ENCODE data around the gene DNAJB11.

DNAJB11 gene

GRCh38 chr3:186592682-186593081, 22.2 kb downstream of the DNAJB11 start:
- Histone ChIP-seq H3K4me3 (no peak overlapping the region), H3K27ac (no peak overlapping the region), H3K36me3 (no peaks in the 10 kb centered on the region), H3K27me3 (no peaks in the 10 kb centered on the region), H3K4me1 (no peaks in the 10 kb centered on the region), H3K9me3 (no peaks in the 10 kb centered on the region)
- intact Hi-C loops (cut with DNase I; ENCODE audit: low total_unique reads): no loop called here
- DNase-seq: no peak
- no peak for TF ChIP-seq CTCF (IDR thresholded peaks at IDR 0.05)

- no peaks in the 10 kb centered on the region for H3K9me3 ChIP-seq
- H3K4me3 ChIP-seq: no peak overlapping the region
- H3K4me1 ChIP-seq: no peaks in the 10 kb centered on the region
- no peaks in the 10 kb centered on the region for H3K27me3 ChIP-seq
- TF ChIP-seq CTCF (IDR thresholded peaks at IDR 0.05): no peak
- H3K27ac ChIP-seq: no peak overlapping the region
- DNase-seq: no peak
- intact Hi-C loops (cut with DNase I; ENCODE audit: low total_unique reads): no loop called here
- no peaks in the 10 kb centered on the region for H3K36me3 ChIP-seq
Measured at GRCh38 chr3:186593862-186594261, 23.3 kb downstream of the DNAJB11 start.

- intact Hi-C loops (cut with DNase I; ENCODE audit: low total_unique reads): no loop called here
- H3K9me3 ChIP-seq: no peaks in the 10 kb centered on the region
- no peak overlapping the region for H3K27ac ChIP-seq
- no peaks in the 10 kb centered on the region for H3K4me1 ChIP-seq
- TF ChIP-seq CTCF (IDR thresholded peaks at IDR 0.05): no peak
- H3K4me3 ChIP-seq: no peak overlapping the region
- no peaks in the 10 kb centered on the region for H3K27me3 ChIP-seq
- DNase-seq: no peak
- H3K36me3 ChIP-seq: no peaks in the 10 kb centered on the region
Measured at GRCh38 chr3:186594591-186595113, 24.1 kb downstream of the DNAJB11 start.

- Histone ChIP-seq H3K27ac (no peak overlapping the region), H3K4me1 (no peaks in the 10 kb centered on the region), H3K4me3 (no peak overlapping the region), H3K9me3 (no peaks in the 10 kb centered on the region), H3K36me3 (no peaks in the 10 kb centered on the region), H3K27me3 (no peaks in the 10 kb centered on the region)
- TF ChIP-seq CTCF (IDR thresholded peaks at IDR 0.05): no peak
- intact Hi-C loops (cut with DNase I; ENCODE audit: low total_unique reads): no loop called here
- DNase-seq: no peak
Measured at GRCh38 chr3:186596568-186597287, 26.2 kb downstream of the DNAJB11 start.

GRCh38 chr3:186598108-186598784, 27.7 kb downstream of the DNAJB11 start:
- H3K27ac ChIP-seq: no peak overlapping the region
- DNase-seq: no peak
- intact Hi-C loops (cut with DNase I; ENCODE audit: low total_unique reads): no loop called here

More at GRCh38 chr3:186598108-186598784, 27.7 kb downstream of the DNAJB11 start:
- no peaks in the 10 kb centered on the region for H3K9me3 ChIP-seq
- H3K4me3 ChIP-seq: no peak overlapping the region
- no peaks in the 10 kb centered on the region for H3K36me3 ChIP-seq
- no peaks in the 10 kb centered on the region for H3K4me1 ChIP-seq
- no peaks in the 10 kb centered on the region for H3K27me3 ChIP-seq
- TF ChIP-seq CTCF (IDR thresholded peaks at IDR 0.05): no peak
